B cell (primary cell): ENCODE results near the gene ESRRB. TPM values are rescaled to one million over a fixed set of nuclear protein-coding genes. Genes with fewer than 3 reads are reported as not detected.

Experiments used
- ATAC-seq: fragments of 200-7000 bp; cut with Tn5 transposase; one replicate; pipeline ENCODE4 v1.10.0; 2021; ENCODE audit warnings: low read depth, mild to moderate bottlenecking, moderate number of reproducible peaks, moderate library complexity
- CTCF ChIA-PET: fragments of 350-600 bp; sonication (Branson Sonifier 250); formaldehyde crosslinking; loops from one replicate; lab custom pipeline; 2021; ENCODE audit warnings: antibody characterized with exemption, inconsistent platforms; lab: Charles Lee
- POLR2A ChIA-PET: fragments of 350-600 bp; sonication (Branson Sonifier 250); formaldehyde crosslinking; loops from one replicate; lab custom pipeline; 2021; ENCODE audit warnings: antibody characterized with exemption; lab: Charles Lee
- DNase-seq: peaks from one replicate; pipeline ENCODE4 v3.0.0; 2013
- H2AFZ ChIP-seq: 2 replicates; pipeline ENCODE4 v1.6.1; 2012; ENCODE audit warnings: mild to moderate bottlenecking, low read depth, low read length; ENCODE audit not compliant: insufficient read depth, poor library complexity, severe bottlenecking
- H3K27ac ChIP-seq, 2 donors: 1 replicate in 1 of 2; 2 replicates in 1 of 2; pipeline ENCODE4 v1.5.1; 2012 to 2013; ENCODE audit warnings: low read length in 2 of 2, mild to moderate bottlenecking in 2 of 2, moderate library complexity in 1 of 2
- H3K27me3 ChIP-seq, 4 experiments: fragments of 200-600 bp in 1 of 4; sonication (generic) in 1 of 4; replicated peaks in 1 of 4; 1 replicate in 2 of 4; 2 replicates in 2 of 4; pipeline versions ENCODE4 v1.6.1 to v1.7.0; 2013 to 2016; ENCODE audit warnings: low read length in 3 of 4, mild to moderate bottlenecking in 2 of 4, mixed read lengths in 1 of 4, moderate library complexity in 1 of 4; ENCODE audit not compliant: insufficient read depth in 4 of 4, control insufficient read depth in 3 of 4; ENCODE audit errors: control extremely low read depth in 1 of 4
- H3K36me3 ChIP-seq, 2 experiments: replicated peaks in 1 of 2; 1 replicate in 1 of 2; 2 replicates in 1 of 2; pipeline versions ENCODE4 v1.6.1 to v1.7.1; 2013; ENCODE audit warnings: low read length in 1 of 2; ENCODE audit not compliant: insufficient read depth in 2 of 2, control insufficient read depth in 1 of 2; ENCODE audit errors: control extremely low read depth in 1 of 2, extremely low read depth in 1 of 2
- H3K4me1 ChIP-seq, 2 donors: fragments of 200-600 bp in 1 of 2; sonication (generic) in 1 of 2; 1 replicate in 1 of 2; 2 replicates in 1 of 2; pipeline versions ENCODE4 v1.5.1 to v1.6.1; 2013 to 2017; ENCODE audit warnings: low read length in 2 of 2; ENCODE audit not compliant: control insufficient read depth in 2 of 2, insufficient read depth in 2 of 2
- H3K4me2 ChIP-seq: replicated peaks from 2 replicates; pipeline ENCODE3; 2012; ENCODE audit warnings: mild to moderate bottlenecking, low read depth, low read length; ENCODE audit not compliant: poor library complexity, severe bottlenecking
- H3K4me3 ChIP-seq, 5 experiments: fragments of 200-600 bp in 1 of 5; sonication (generic) in 1 of 5; 1 replicate in 3 of 5; 2 replicates in 2 of 5; pipeline versions ENCODE4 v1.5.1 to v1.7.0; 2011 to 2016; ENCODE audit warnings: low read length in 4 of 5, mild to moderate bottlenecking in 4 of 5, low read depth in 2 of 5, control low read depth in 1 of 5, moderate library complexity in 1 of 5; ENCODE audit not compliant: insufficient read depth in 1 of 5; ENCODE audit errors: control extremely low read depth in 1 of 5, extremely low read depth in 1 of 5
- H3K79me2 ChIP-seq: fragments of 200-600 bp; sonication (generic); one replicate; pipeline ENCODE4 v1.6.0; 2016; ENCODE audit warnings: low read length; ENCODE audit not compliant: control insufficient read depth, insufficient read depth
- H3K9ac ChIP-seq: fragments of 200-600 bp; sonication (generic); 2 replicates; pipeline ENCODE4 v1.6.1; 2017; ENCODE audit warnings: mild to moderate bottlenecking, low read length, moderate library complexity
- H3K9me3 ChIP-seq, 3 donors: one replicate each; pipeline versions ENCODE4 v1.6.1 to v1.7.1; 2013; ENCODE audit warnings: low read length in 2 of 3; ENCODE audit not compliant: control insufficient read depth in 2 of 3, insufficient read depth in 1 of 3; ENCODE audit errors: control extremely low read depth in 1 of 3
- H4K20me1 ChIP-seq: 2 replicates; pipeline ENCODE4 v1.6.0; 2012; ENCODE audit warnings: mild to moderate bottlenecking, low read length; ENCODE audit not compliant: insufficient read depth, control insufficient read depth, poor library complexity, severe bottlenecking
- H3K27ac Mint-ChIP-seq: one replicate; pipeline ENCODE4 v1.8.0; 2021; ENCODE audit warnings: mixed read lengths
- H3K27me3 Mint-ChIP-seq: one replicate; pipeline ENCODE4 v1.8.0; 2021; ENCODE audit warnings: mixed read lengths
- H3K4me1 Mint-ChIP-seq: one replicate; pipeline ENCODE4 v1.8.0; 2021; ENCODE audit warnings: mixed read lengths
- H3K4me3 Mint-ChIP-seq: one replicate; pipeline ENCODE4 v1.8.0; 2021; ENCODE audit warnings: mixed read lengths
- H3K9me3 Mint-ChIP-seq: one replicate; pipeline ENCODE4 v1.8.0; 2022; ENCODE audit warnings: mixed read lengths; ENCODE audit not compliant: insufficient read depth
- CTCF ChIP-seq: fragments of 200-600 bp; IDR thresholded peaks from one replicate; pipeline ENCODE4 v1.8.0; 2022; ENCODE audit warnings: antibody characterized with exemption, mild to moderate bottlenecking
- EZH2 ChIP-seq: IDR thresholded peaks from 2 replicates; pipeline ENCODE4 v1.6.1; 2012; ENCODE audit warnings: borderline replicate concordance, low read depth, mild to moderate bottlenecking, moderate library complexity, low read length; ENCODE audit not compliant: insufficient read depth, poor library complexity, severe bottlenecking
- WGBS: methylation state at CpG from one replicate; pipeline ENCODE4 v1.1.5; 2013; ENCODE audit warnings: missing lambda C conversion rate; ENCODE audit not compliant: insufficient coverage; 5-methylcytosine and 5-hydroxymethylcytosine counted together
- intact Hi-C: fragments of 100-400 bp; cut with micrococcal nuclease; formaldehyde crosslinking; loops from one replicate; pipeline ENCODE4 v1.10.0; 2022
- polyA plus RNA-seq: library from polyadenylated mRNA; depleted of rRNA; stranded (reverse); fragments of >200 nt; gene quantifications from 2 replicates; pipeline ENCODE4 v1.2.3, GENCODE V29; 2012
- total RNA-seq, 2 donors: library from RNA; stranded (reverse); fragments of 120-200 nt in 1 of 2; gene quantifications; 1 replicate in 1 of 2; 2 replicates in 1 of 2; pipeline versions ENCODE4 v1.2.3 to v1.2.4, GENCODE V29; 2013 to 2022

Gene ESRRB
- total and polyA plus RNA-seq, 2 donors (not counting 1 experiment from before 2014, with no cell fraction given), result 0.13 TPM; not detected in 1

- H3K9ac ChIP-seq, result no peak overlapping the region
- H3K79me2 ChIP-seq, result no peaks in the 10 kb centered on the region
- H3K9me3 ChIP-seq, result peaks cover 0 to 4% (median 0%) of the 10 kb centered on the region in 3 donors
- peaks cover 0 to 6% (median 2%) of the 10 kb centered on the region in 4 experiments for H3K27me3 ChIP-seq
- DNase-seq (no peak), ATAC-seq (no peak)
- Mint-ChIP-seq H3K4me3 (no peak overlapping the region), H3K4me1 (no peaks in the 10 kb centered on the region), H3K9me3 (no peaks in the 10 kb centered on the region), H3K27ac (no peak overlapping the region), H3K27me3 (peaks cover 32% of the 10 kb centered on the region)
- no peaks in the 10 kb centered on the region for H3K4me1 ChIP-seq
- no peak overlapping the region for H3K27ac ChIP-seq
- intact Hi-C loops, result no loop called here
- ChIA-PET POLR2A (no interaction called here), CTCF (interaction anchor here (1.6 kb wide), 1 partner anchor 296 kb away, joined by 6 read pairs; no protein-coding TSS in a partner anchor)
- no peak overlapping the region for H3K4me2 ChIP-seq
- no peaks in the 10 kb centered on the region for H3K36me3 ChIP-seq
- H3K4me3 ChIP-seq, result no peak overlapping the region
- WGBS, result 89% methylated on average over 5 of the region's 8 CpGs
- no peak overlapping the region for H2AFZ ChIP-seq
- no peak for TF ChIP-seq CTCF
- TF ChIP-seq EZH2, result no peak
- no peaks in the 10 kb centered on the region for H4K20me1 ChIP-seq
These were observed 29.4 kb upstream of the ESRRB start for GRCh38 chr14:76346391-76347160.

GRCh38 chr14:76348898-76349297, 27.0 kb upstream of the ESRRB start:
- no peaks in the 10 kb centered on the region for H3K36me3 ChIP-seq
- no peak for DNase-seq
- H3K27ac Mint-ChIP-seq, result no peak overlapping the region
- ChIA-PET POLR2A (no interaction called here), CTCF (interaction anchor here (7.6 kb wide), 1 partner anchor 299 kb away, joined by 121 read pairs; no protein-coding TSS in a partner anchor)
- no peaks in the 10 kb centered on the region for H4K20me1 ChIP-seq
- ATAC-seq, result no peak
- H3K27me3 Mint-ChIP-seq, result peaks cover 38% of the 10 kb centered on the region
- no peak overlapping the region for H3K4me2 ChIP-seq
- no peak overlapping the region for H3K4me3 ChIP-seq
- TF ChIP-seq CTCF, result no peak
- TF ChIP-seq EZH2, result no peak
- H3K79me2 ChIP-seq, result no peaks in the 10 kb centered on the region
- intact Hi-C loops, result no loop called here
- H3K9ac ChIP-seq, result no peak overlapping the region
- no peak overlapping the region for H2AFZ ChIP-seq
- H3K4me3 Mint-ChIP-seq, result no peak overlapping the region
- peaks cover 4% of the 10 kb centered on the region for H3K4me1 Mint-ChIP-seq
- H3K9me3 Mint-ChIP-seq, result no peaks in the 10 kb centered on the region
- no peaks in the 10 kb centered on the region for H3K9me3 ChIP-seq
- H3K27ac ChIP-seq, result no peak overlapping the region
- H3K27me3 ChIP-seq, result peaks cover 0 to 15% (median 5%) of the 10 kb centered on the region in 4 experiments
- peaks cover 3 to 6% of the 10 kb centered on the region in 2 donors for H3K4me1 ChIP-seq
- WGBS, result 86% methylated on average over 7 of the region's 8 CpGs
